Mammary microvascular endothelial cell (primary cell): ENCODE data around the gene INPP4A. TPM values are rescaled to one million over a fixed set of nuclear protein-coding genes. Genes with fewer than 3 reads are reported as not detected.

Source experiments
- total RNA-seq: library from RNA; depleted of rRNA; stranded (reverse); fragments of >200 nt; gene quantifications from 2 replicates; pipeline ENCODE4 v1.2.3, GENCODE V29; 2015

INPP4A gene
- 14.4 and 22.3 TPM in 2 replicates for total RNA-seq

GRCh38 chr2:98444436-98445176 is at the start of gene INPP4A:
INPP4A (plus strand) TSS chr2:98444858; CDS start chr2:98520049, 75,191 bp downstream.

GRCh38 chr2:98608116-98608961 is 163.7 kb downstream of the INPP4A start, which contains the start of the genes COA5 and UNC50:
COA5 (minus strand) TSS chr2:98608512; CDS start chr2:98608405, 107 bp downstream.
UNC50 (plus strand) TSS chr2:98608589; CDS start chr2:98609760, 1,171 bp downstream.

Other genes with a start within 250 kb of the INPP4A start
- 0.05 TPM in 1 of 2 replicates, not detected in the other for gene CNGA3, start 98.4 kb upstream of the INPP4A start, total RNA-seq
- gene COA5, start 163.7 kb downstream of the INPP4A start, total RNA-seq: 13.3 and 14.8 TPM in 2 replicates
- 31.5 and 35.6 TPM in 2 replicates for gene UNC50, start 163.7 kb downstream of the INPP4A start, total RNA-seq